Common myeloid progenitor, CD34-positive (primary cell): ENCODE data around the gene DIPK1C.

Experiments used
- CTCF ChIA-PET: fragments of 350-600 bp; sonication (Branson Sonifier 250); formaldehyde crosslinking; loops from one replicate; lab custom pipeline; 2021; ENCODE audit warnings: antibody characterized with exemption; lab: Charles Lee
- POLR2A ChIA-PET: fragments of 350-600 bp; sonication (Branson Sonifier 250); formaldehyde crosslinking; loops from one replicate; lab custom pipeline; 2021; ENCODE audit warnings: antibody characterized with exemption; lab: Charles Lee
- DNase-seq, 3 donors: peaks; one replicate each; pipeline versions ENCODE4 v3.0.0 to v3.0.0-alpha.2; 2013
- H3K27ac ChIP-seq, 2 experiments: 1 replicate in 1 of 2; 2 replicates in 1 of 2; pipeline ENCODE4 v1.7.0; 2013; ENCODE audit warnings: inconsistent platforms in 2 of 2, low read length in 2 of 2, mild to moderate bottlenecking in 2 of 2, low read depth in 1 of 2, moderate library complexity in 1 of 2; ENCODE audit not compliant: severe bottlenecking in 2 of 2, insufficient read depth in 1 of 2, poor library complexity in 1 of 2
- H3K27me3 ChIP-seq, 5 experiments: replicated peaks in 2 of 5; 1 replicate in 3 of 5; 2 replicates in 2 of 5; pipeline versions ENCODE4 v1.6.1 to v1.7.0; 2013; ENCODE audit warnings: low read length in 4 of 5, mild to moderate bottlenecking in 2 of 5, moderate library complexity in 2 of 5, inconsistent platforms in 1 of 5; ENCODE audit not compliant: insufficient read depth in 5 of 5, control insufficient read depth in 4 of 5
- H3K36me3 ChIP-seq, 4 experiments: 1 replicate in 2 of 4; 2 replicates in 2 of 4; pipeline versions ENCODE4 v1.6.1 to v1.7.0; 2013; ENCODE audit warnings: low read length in 3 of 4, control low read depth in 1 of 4, mild to moderate bottlenecking in 1 of 4; ENCODE audit not compliant: control insufficient read depth in 4 of 4, insufficient read depth in 4 of 4
- H3K4me1 ChIP-seq, 4 experiments: 1 replicate in 3 of 4; 2 replicates in 1 of 4; pipeline versions ENCODE4 v1.6.1 to v1.7.1; 2013; ENCODE audit warnings: low read length in 3 of 4, mild to moderate bottlenecking in 3 of 4, control low read depth in 1 of 4, inconsistent platforms in 1 of 4, moderate library complexity in 1 of 4; ENCODE audit not compliant: control insufficient read depth in 4 of 4, insufficient read depth in 4 of 4; ENCODE audit errors: control extremely low read depth in 1 of 4
- H3K4me3 ChIP-seq, 7 experiments: 1 replicate in 4 of 7; 2 replicates in 3 of 7; pipeline versions ENCODE4 v1.5.1 to v1.7.0; 2013; ENCODE audit warnings: mild to moderate bottlenecking in 7 of 7, low read length in 6 of 7, moderate library complexity in 6 of 7, inconsistent platforms in 2 of 7, low read depth in 2 of 7, control low read depth in 1 of 7; ENCODE audit not compliant: insufficient read depth in 4 of 7, control insufficient read depth in 1 of 7; ENCODE audit errors: extremely low read depth in 1 of 7
- H3K9me3 ChIP-seq, 5 experiments: 1 replicate in 4 of 5; 2 replicates in 1 of 5; pipeline versions ENCODE4 v1.6.1 to v1.7.1; 2013; ENCODE audit warnings: low read length in 4 of 5, mild to moderate bottlenecking in 2 of 5, inconsistent platforms in 1 of 5, low read depth in 1 of 5, moderate library complexity in 1 of 5; ENCODE audit not compliant: control insufficient read depth in 4 of 5, insufficient read depth in 2 of 5; ENCODE audit errors: control extremely low read depth in 1 of 5
- WGBS: methylation state at CpG from one replicate; pipeline ENCODE4 v1.1.5; 2013; ENCODE audit not compliant: insufficient coverage; 5-methylcytosine and 5-hydroxymethylcytosine counted together

DIPK1C gene

DNA sequence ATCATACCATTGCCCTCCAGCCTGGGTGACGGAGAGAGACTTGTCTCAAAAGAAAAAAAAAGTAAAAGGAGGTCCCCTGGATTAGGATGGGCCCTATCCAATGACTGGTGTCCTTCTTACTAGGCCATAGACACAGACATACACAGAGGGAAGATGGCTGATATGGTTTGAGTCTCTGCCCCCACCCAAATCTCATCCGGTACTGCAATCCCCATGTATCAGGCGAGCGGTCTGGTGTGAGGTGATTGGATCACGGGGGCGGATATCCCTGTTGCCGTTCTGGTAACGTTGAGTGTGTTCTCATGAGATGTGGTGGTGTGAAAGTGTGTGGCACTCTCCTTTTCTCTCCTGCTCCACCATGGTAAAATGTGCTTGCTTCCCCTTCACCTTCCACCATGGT is 31.2 kb upstream of the DIPK1C start:
- CTCF ChIA-PET, result no interaction called here
- WGBS, result 92% methylated on average over 3 of the region's 8 CpGs
- DNase-seq, result no peak

DNA sequence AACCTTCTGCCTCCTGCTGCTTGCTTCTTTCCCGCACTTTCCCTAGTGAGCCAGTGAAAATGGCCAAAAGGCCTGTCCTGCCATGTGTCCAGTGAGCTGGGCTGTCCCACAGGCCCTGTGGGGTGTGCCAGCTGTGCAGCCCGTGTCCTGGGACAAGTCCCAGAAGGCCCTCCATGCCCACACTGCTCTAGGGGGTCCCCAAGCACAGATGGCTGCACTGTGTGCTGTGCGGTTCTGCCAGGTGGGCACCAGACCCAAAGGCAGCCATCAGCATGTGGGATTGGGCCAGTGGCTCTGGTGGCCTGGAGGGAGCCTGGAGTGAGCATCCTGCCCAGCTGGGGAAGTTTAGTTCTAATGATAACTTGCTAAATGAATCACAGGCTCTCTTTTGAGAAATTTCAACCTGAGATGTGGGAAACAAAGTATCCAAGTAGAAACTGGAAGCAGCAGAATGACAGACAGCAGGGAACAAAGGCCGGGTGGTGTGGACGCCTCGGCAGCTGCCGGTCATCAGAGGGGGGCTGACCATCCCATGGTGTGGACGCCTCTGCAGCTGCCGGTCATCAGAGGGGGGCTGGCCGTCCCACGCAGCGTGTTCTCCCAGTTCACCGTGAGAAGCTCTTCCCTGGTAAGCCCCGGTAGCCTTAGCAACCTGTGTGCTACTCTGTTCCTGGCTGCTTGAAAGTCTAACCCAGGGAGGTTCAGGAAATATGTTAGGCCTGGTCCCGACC is 29.2 kb upstream of the DIPK1C start:
- Histone ChIP-seq H3K27me3 (peaks cover 0 to 2% (median 0%) of the 10 kb centered on the region in 5 experiments), H3K9me3 (no peaks in the 10 kb centered on the region), H3K36me3 (no peaks in the 10 kb centered on the region), H3K27ac (no peak overlapping the region), H3K4me1 (peaks cover 5 to 16% (median 16%) of the 10 kb centered on the region in 4 experiments), H3K4me3 (no peak overlapping the region)
- ChIA-PET POLR2A (no interaction called here), CTCF (interaction anchor here (0.5 to 1.2 kb wide), 3 partner anchors 132 to 291 kb away, joined by 3 read pairs; no protein-coding TSS in a partner anchor)
- WGBS, result 95% methylated on average over 14 of the region's 15 CpGs
- no peak for DNase-seq

More for the DNA sequence above, 31.2 kb upstream of the DIPK1C start:
- H3K4me1 ChIP-seq, result peaks cover 5 to 16% (median 16%) of the 10 kb centered on the region in 4 experiments
- POLR2A ChIA-PET, result no interaction called here
- no peak overlapping the region for H3K4me3 ChIP-seq
- H3K27me3 ChIP-seq, result peaks cover 0 to 2% (median 0%) of the 10 kb centered on the region in 5 experiments
- H3K9me3 ChIP-seq, result peaks cover 0 to 3% (median 0%) of the 10 kb centered on the region in 5 experiments
- no peak overlapping the region for H3K27ac ChIP-seq
- no peaks in the 10 kb centered on the region for H3K36me3 ChIP-seq

DNA sequence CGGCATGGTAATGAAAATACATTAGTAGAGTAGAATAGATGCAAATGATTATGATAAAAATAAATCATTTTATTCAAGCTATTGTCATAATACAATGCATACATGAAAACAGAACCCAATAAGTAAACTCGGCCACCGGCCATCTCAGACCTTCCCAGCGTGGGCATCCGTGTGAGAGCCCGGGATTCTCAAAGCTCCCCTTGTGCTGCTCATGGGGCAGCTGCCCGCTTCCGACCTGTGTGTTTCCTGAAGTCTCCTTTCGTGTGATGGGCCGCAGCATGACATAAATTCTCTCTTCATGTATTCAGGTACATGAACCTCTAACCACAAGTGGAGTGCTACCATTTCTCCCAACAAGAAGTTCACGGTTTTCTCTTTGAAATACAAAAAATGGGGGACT is 25.6 kb upstream of the DIPK1C start:
- Histone ChIP-seq H3K4me1 (peaks cover 5 to 19% (median 16%) of the 10 kb centered on the region in 4 experiments), H3K36me3 (no peaks in the 10 kb centered on the region), H3K9me3 (no peaks in the 10 kb centered on the region), H3K27ac (no peak overlapping the region), H3K27me3 (peaks cover 0 to 2% (median 0%) of the 10 kb centered on the region in 5 experiments), H3K4me3 (no peak overlapping the region)
- no peak for DNase-seq
- ChIA-PET POLR2A (no interaction called here), CTCF (interaction anchor here (2.3 kb wide), 1 partner anchor 11 kb away, joined by 10 read pairs; no protein-coding TSS in a partner anchor)
- WGBS, result 100% methylated on average over 9 of the region's 11 CpGs

- Histone ChIP-seq H3K27ac (no peak overlapping the region), H3K36me3 (no peaks in the 10 kb centered on the region), H3K4me3 (no peak overlapping the region), H3K9me3 (no peaks in the 10 kb centered on the region), H3K27me3 (no peaks in the 10 kb centered on the region), H3K4me1 (peaks cover 0 to 9% (median 7%) of the 10 kb centered on the region in 4 experiments)
- 100% methylated on average over 5 of the region's 7 CpGs for WGBS
- ChIA-PET POLR2A (no interaction called here), CTCF (no interaction called here)
- DNase-seq, result no peak
Observed at GRCh38 chr18:74480149-74480651, 23.1 kb upstream of the DIPK1C start.

GRCh38 chr18:74479486-74480148 is 22.5 kb upstream of the DIPK1C start:
- no peak overlapping the region for H3K4me3 ChIP-seq
- CTCF ChIA-PET, result no interaction called here
- no peak overlapping the region for H3K27ac ChIP-seq
- no peaks in the 10 kb centered on the region for H3K9me3 ChIP-seq
- H3K27me3 ChIP-seq, result no peaks in the 10 kb centered on the region
- no peak for DNase-seq
- WGBS, result 92% methylated on average over 15 of the region's 16 CpGs
- POLR2A ChIA-PET, result no interaction called here
- H3K4me1 ChIP-seq, result peaks cover 0 to 6% (median 3%) of the 10 kb centered on the region in 4 experiments
- no peaks in the 10 kb centered on the region for H3K36me3 ChIP-seq

GRCh38 chr18:74478880-74479279 is 21.8 kb upstream of the DIPK1C start:
- DNase-seq, result no peak
- WGBS, result 99% methylated on average over 6 of the region's 6 CpGs
- Histone ChIP-seq H3K9me3 (no peaks in the 10 kb centered on the region), H3K4me1 (peaks cover 0 to 3% (median 0%) of the 10 kb centered on the region in 4 experiments), H3K4me3 (no peak overlapping the region), H3K27ac (no peak overlapping the region), H3K36me3 (no peaks in the 10 kb centered on the region), H3K27me3 (no peaks in the 10 kb centered on the region)
- ChIA-PET POLR2A (no interaction called here), CTCF (interaction anchor here (1.1 kb wide), 1 partner anchor 126 kb away, joined by 3 read pairs; no protein-coding TSS in a partner anchor)

DNA sequence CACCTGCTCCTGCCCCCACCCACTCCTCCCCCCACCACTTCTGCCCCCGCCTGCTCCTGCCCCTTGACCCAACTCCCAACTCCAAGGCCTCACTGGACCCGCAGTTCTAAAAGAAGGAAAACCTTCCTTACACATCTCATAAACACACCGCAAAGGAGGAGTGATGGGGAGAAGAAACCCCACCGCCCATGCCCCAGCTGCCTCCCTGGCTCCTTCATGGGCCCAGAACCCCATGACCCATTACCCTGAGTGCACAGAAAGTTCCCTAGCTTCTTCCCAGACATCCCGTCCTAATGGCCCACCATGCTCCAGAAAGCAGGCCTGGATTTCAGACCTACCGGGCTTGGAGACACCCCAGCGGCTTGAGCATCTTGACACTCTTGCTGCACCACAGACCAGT is 21.2 kb upstream of the DIPK1C start:
- WGBS, result 100% methylated on average over 3 of the region's 7 CpGs
- Histone ChIP-seq H3K36me3 (no peaks in the 10 kb centered on the region), H3K4me1 (peaks cover 0 to 3% (median 0%) of the 10 kb centered on the region in 4 experiments), H3K9me3 (no peaks in the 10 kb centered on the region), H3K4me3 (no peak overlapping the region), H3K27ac (no peak overlapping the region), H3K27me3 (no peaks in the 10 kb centered on the region)
- POLR2A ChIA-PET, result no interaction called here
- DNase-seq, result no peak
- CTCF ChIA-PET, result interaction anchor here (1.1 kb wide), 1 partner anchor 125 kb away, joined by 3 read pairs; no protein-coding TSS in a partner anchor
